Parathyroid adenoma (tissue), 2 donors: ENCODE measurements around the gene ARSB.

Experiments used
- H2AFZ ChIP-seq: fragments of 300-600 bp; sonication (generic); one replicate; pipeline ENCODE4 v1.7.0; 2017; ENCODE audit warnings: antibody characterized with exemption, mild to moderate bottlenecking
- H3K27ac ChIP-seq: fragments of 300-600 bp; sonication (generic); one replicate; pipeline ENCODE4 v1.7.0; 2017
- H3K27me3 ChIP-seq: fragments of 300-600 bp; sonication (generic); one replicate; pipeline ENCODE4 v1.7.0; 2017; ENCODE audit warnings: low read length; ENCODE audit not compliant: control insufficient read depth, insufficient read depth
- H3K36me3 ChIP-seq: fragments of 300-600 bp; sonication (generic); one replicate; pipeline ENCODE4 v1.7.0; 2017; ENCODE audit warnings: low read length; ENCODE audit not compliant: control insufficient read depth, insufficient read depth
- H3K4me1 ChIP-seq: fragments of 300-600 bp; sonication (generic); one replicate; pipeline ENCODE4 v1.7.0; 2017; ENCODE audit warnings: control low read depth
- H3K4me2 ChIP-seq: fragments of 300-600 bp; sonication (generic); one replicate; pipeline ENCODE4 v1.7.0; 2017; ENCODE audit warnings: low read length
- H3K4me3 ChIP-seq: fragments of 300-600 bp; sonication (generic); one replicate; pipeline ENCODE4 v1.7.0; 2017; ENCODE audit warnings: low read depth, low read length
- H3K79me2 ChIP-seq: fragments of 300-600 bp; sonication (generic); one replicate; pipeline ENCODE4 v1.7.0; 2017; ENCODE audit warnings: control low read depth
- H3K9ac ChIP-seq: fragments of 300-600 bp; sonication (generic); one replicate; pipeline ENCODE4 v1.7.0; 2017; ENCODE audit warnings: mild to moderate bottlenecking
- H3K9me3 ChIP-seq: fragments of 300-600 bp; sonication (generic); one replicate; pipeline ENCODE4 v1.7.0; 2017; ENCODE audit warnings: low read length; ENCODE audit not compliant: control insufficient read depth
- TF ChIP-seq, protein P1 (sequence below): fragments of 300-600 bp; sonication (generic); IDR thresholded peaks from one replicate; pipeline ENCODE4 v1.7.0; 2017; ENCODE audit warnings: antibody characterized with exemption, mild to moderate bottlenecking
- donor health status: primary hyperparathyroidism.

The ARSB gene

DNA sequence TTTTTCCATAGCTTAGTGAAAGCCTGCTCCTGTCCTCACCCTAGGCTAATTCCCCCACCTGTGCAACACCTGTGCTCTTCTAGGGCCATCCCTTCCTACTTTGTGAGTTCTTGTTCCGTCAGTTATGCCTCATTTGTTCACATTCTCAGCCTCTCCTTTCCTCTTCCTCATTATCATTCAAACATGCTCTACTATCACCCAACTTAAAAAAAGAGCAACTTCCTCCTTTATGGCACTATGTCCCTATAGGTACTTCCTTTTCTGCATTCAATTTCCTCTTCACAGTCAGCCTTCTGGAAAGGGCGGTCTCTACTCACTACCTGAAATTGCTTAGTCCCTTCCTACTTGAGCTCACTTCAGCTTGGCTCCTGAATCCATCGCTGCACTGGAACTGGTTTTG, 224.7 kb downstream of the ARSB start:
- Histone ChIP-seq H3K27me3 (no peaks in the 10 kb centered on the region), H3K4me3 (no peak overlapping the region), H3K9me3 (no peaks in the 10 kb centered on the region), H3K4me2 (no peak overlapping the region), H3K36me3 (no peaks in the 10 kb centered on the region), H3K27ac (no peak overlapping the region), H3K4me1 (no peaks in the 10 kb centered on the region), H3K79me2 (no peaks in the 10 kb centered on the region), H2AFZ (no peak overlapping the region), H3K9ac (no peak overlapping the region)
- TF ChIP-seq, protein P1, sequence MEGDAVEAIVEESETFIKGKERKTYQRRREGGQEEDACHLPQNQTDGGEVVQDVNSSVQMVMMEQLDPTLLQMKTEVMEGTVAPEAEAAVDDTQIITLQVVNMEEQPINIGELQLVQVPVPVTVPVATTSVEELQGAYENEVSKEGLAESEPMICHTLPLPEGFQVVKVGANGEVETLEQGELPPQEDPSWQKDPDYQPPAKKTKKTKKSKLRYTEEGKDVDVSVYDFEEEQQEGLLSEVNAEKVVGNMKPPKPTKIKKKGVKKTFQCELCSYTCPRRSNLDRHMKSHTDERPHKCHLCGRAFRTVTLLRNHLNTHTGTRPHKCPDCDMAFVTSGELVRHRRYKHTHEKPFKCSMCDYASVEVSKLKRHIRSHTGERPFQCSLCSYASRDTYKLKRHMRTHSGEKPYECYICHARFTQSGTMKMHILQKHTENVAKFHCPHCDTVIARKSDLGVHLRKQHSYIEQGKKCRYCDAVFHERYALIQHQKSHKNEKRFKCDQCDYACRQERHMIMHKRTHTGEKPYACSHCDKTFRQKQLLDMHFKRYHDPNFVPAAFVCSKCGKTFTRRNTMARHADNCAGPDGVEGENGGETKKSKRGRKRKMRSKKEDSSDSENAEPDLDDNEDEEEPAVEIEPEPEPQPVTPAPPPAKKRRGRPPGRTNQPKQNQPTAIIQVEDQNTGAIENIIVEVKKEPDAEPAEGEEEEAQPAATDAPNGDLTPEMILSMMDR: no peak

GRCh38 chr5:78758169-78758839, 226.8 kb downstream of the ARSB start:
- H3K27ac ChIP-seq: no peak overlapping the region
- TF ChIP-seq, protein P1: no peak

GRCh38 chr5:78757269-78758053, 227.6 kb downstream of the ARSB start:
- no peaks in the 10 kb centered on the region for H3K36me3 ChIP-seq
- no peaks in the 10 kb centered on the region for H3K27me3 ChIP-seq
- no peaks in the 10 kb centered on the region for H3K4me1 ChIP-seq
- H3K9ac ChIP-seq: no peak overlapping the region
- no peak overlapping the region for H3K4me2 ChIP-seq
- no peak overlapping the region for H3K4me3 ChIP-seq
- H3K79me2 ChIP-seq: no peaks in the 10 kb centered on the region
- H3K9me3 ChIP-seq: no peaks in the 10 kb centered on the region
- TF ChIP-seq, protein P1: no peak
- H3K27ac ChIP-seq: no peak overlapping the region
- H2AFZ ChIP-seq: no peak overlapping the region

More at GRCh38 chr5:78758169-78758839, 226.8 kb downstream of the ARSB start:
- no peak overlapping the region for H3K4me3 ChIP-seq
- no peak overlapping the region for H3K4me2 ChIP-seq
- no peaks in the 10 kb centered on the region for H3K79me2 ChIP-seq
- H3K9me3 ChIP-seq: no peaks in the 10 kb centered on the region
- H2AFZ ChIP-seq: no peak overlapping the region
- no peak overlapping the region for H3K9ac ChIP-seq
- H3K4me1 ChIP-seq: no peaks in the 10 kb centered on the region
- no peaks in the 10 kb centered on the region for H3K27me3 ChIP-seq
- no peaks in the 10 kb centered on the region for H3K36me3 ChIP-seq

DNA sequence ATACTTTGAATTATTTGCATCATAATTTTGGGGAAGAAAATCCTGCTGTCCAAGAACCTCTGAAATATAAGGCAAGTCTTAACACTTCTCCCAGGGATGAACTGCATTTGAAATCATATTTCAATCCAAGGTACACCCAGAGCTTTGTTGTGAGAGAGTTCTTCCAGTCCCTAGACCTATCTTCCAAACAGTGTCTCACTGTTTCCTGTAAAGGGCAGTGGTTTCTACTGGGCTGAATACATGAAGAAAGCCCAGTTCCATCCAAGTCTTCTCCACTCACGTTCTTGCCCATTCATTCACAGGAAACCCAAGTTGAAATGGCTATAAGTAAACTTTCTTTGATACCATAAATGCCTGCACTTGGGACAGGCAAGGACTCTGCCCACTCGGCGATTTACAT, 228.3 kb downstream of the ARSB start:
- H3K9me3 ChIP-seq: no peaks in the 10 kb centered on the region
- no peak overlapping the region for H2AFZ ChIP-seq
- H3K27me3 ChIP-seq: no peaks in the 10 kb centered on the region
- H3K36me3 ChIP-seq: no peaks in the 10 kb centered on the region
- no peaks in the 10 kb centered on the region for H3K79me2 ChIP-seq
- no peak overlapping the region for H3K9ac ChIP-seq
- no peak overlapping the region for H3K4me2 ChIP-seq
- H3K4me1 ChIP-seq: no peaks in the 10 kb centered on the region
- no peak overlapping the region for H3K27ac ChIP-seq
- TF ChIP-seq, protein P1: no peak
- H3K4me3 ChIP-seq: no peak overlapping the region
